SU-DHL-6 (cell line): ENCODE measurements around the gene IL27RA.

Experiments
- H2AFZ ChIP-seq: fragments of 200-600 bp; sonication (generic); 2 replicates; pipeline ENCODE4 v1.6.1; 2014; ENCODE audit warnings: low read depth, mild to moderate bottlenecking, moderate library complexity, mixed read lengths, antibody characterized with exemption, low read length; ENCODE audit not compliant: severe bottlenecking
- H3F3A ChIP-seq: fragments of 200-600 bp; shearing (Covaris generic); 2 replicates; pipeline ENCODE4 v1.6.0; 2016; ENCODE audit warnings: antibody characterized with exemption, mild to moderate bottlenecking; ENCODE audit not compliant: insufficient read depth
- H3K27ac ChIP-seq: fragments of 200-600 bp; sonication (generic); 2 replicates; pipeline ENCODE4 v1.5.1; 2016; ENCODE audit warnings: low read depth, mild to moderate bottlenecking, low read length, moderate library complexity, mixed read lengths
- H3K27me3 ChIP-seq: fragments of 200-600 bp; sonication (generic), shearing (Covaris generic); 2 replicates; pipeline ENCODE4 v1.6.0; 2014; ENCODE audit warnings: mild to moderate bottlenecking, low read length
- H3K36me3 ChIP-seq: fragments of 200-600 bp; sonication (generic); 2 replicates; pipeline ENCODE4 v1.6.1; 2014; ENCODE audit warnings: mild to moderate bottlenecking, low read length, mixed read lengths
- H3K4me2 ChIP-seq: fragments of 300-600, 200-600 bp; shearing (Covaris generic), sonication (generic); 2 replicates; pipeline ENCODE4 v1.6.0; 2014; ENCODE audit warnings: low read length, low read depth, mild to moderate bottlenecking; ENCODE audit not compliant: poor library complexity, severe bottlenecking
- H3K4me3 ChIP-seq: fragments of 200-600 bp; sonication (generic); 2 replicates; pipeline ENCODE4 v1.5.1; 2014; ENCODE audit warnings: antibody characterized with exemption, low read length, mild to moderate bottlenecking, mixed read lengths; ENCODE audit not compliant: insufficient read depth, poor library complexity, severe bottlenecking
- H3K79me2 ChIP-seq: fragments of 200-600 bp; sonication (generic); 2 replicates; pipeline ENCODE4 v1.6.1; 2014; ENCODE audit warnings: mild to moderate bottlenecking, low read length, moderate library complexity; ENCODE audit not compliant: insufficient read depth
- H3K9ac ChIP-seq: fragments of 200-600 bp; sonication (generic); 2 replicates; pipeline ENCODE4 v1.7.0; 2014; ENCODE audit warnings: mild to moderate bottlenecking, low read length
- H3K9me2 ChIP-seq: fragments of 200-600 bp; sonication (generic); replicated peaks from 2 replicates; pipeline ENCODE4 v1.6.1; 2014; ENCODE audit warnings: low read length; ENCODE audit not compliant: insufficient read depth
- H3K9me3 ChIP-seq: fragments of 200-600 bp; sonication (generic); 2 replicates; pipeline ENCODE4 v1.6.1; 2014; ENCODE audit warnings: low read length, mixed read lengths; ENCODE audit not compliant: insufficient read depth
- H4K20me1 ChIP-seq: fragments of 200-600 bp; sonication (generic); 2 replicates; pipeline ENCODE4 v1.6.1; 2014; ENCODE audit warnings: low read depth, mild to moderate bottlenecking, antibody characterized with exemption, low read length, moderate library complexity, mixed read lengths
- CTCF ChIP-seq: fragments of 200-600 bp; sonication (generic); IDR thresholded peaks from one replicate; pipeline ENCODE4 v1.5.1; 2017; ENCODE audit warnings: antibody characterized with exemption, mild to moderate bottlenecking, low read length, moderate library complexity; ENCODE audit not compliant: insufficient read depth, poor library complexity, severe bottlenecking
- EZH2phosphoT487 ChIP-seq: fragments of 200-600 bp; sonication (generic), shearing (Covaris generic); conservative IDR thresholded peaks from 2 replicates; pipeline ENCODE4 v1.6.1; 2018; ENCODE audit warnings: mild to moderate bottlenecking, antibody characterized with exemption, low read length, moderate library complexity, mixed read lengths

The IL27RA gene

GRCh38 chr19:14081797-14082674, 50.5 kb downstream of the IL27RA start:
- peak overlapping the region; percentile 74 for H3K9ac ChIP-seq
- no peaks in the 10 kb centered on the region for H3K36me3 ChIP-seq
- no peaks in the 10 kb centered on the region for H4K20me1 ChIP-seq
- H3K9me2 ChIP-seq = no peaks in the 10 kb centered on the region
- no peak for TF ChIP-seq CTCF
- TF ChIP-seq EZH2phosphoT487 = no peak
- H3K27ac ChIP-seq = no peak overlapping the region
- H3K9me3 ChIP-seq = no peaks in the 10 kb centered on the region
- peak overlapping the region; percentile 89 for H2AFZ ChIP-seq
- peak overlapping the region; percentile 72 for H3K4me2 ChIP-seq
- H3K4me3 ChIP-seq = peak overlapping the region; percentile 67
- no peaks in the 10 kb centered on the region for H3K79me2 ChIP-seq
- no peaks in the 10 kb centered on the region for H3K27me3 ChIP-seq
- no peaks in the 10 kb centered on the region; the same call in 1 of the 2 replicates for H3F3A ChIP-seq

GRCh38 chr19:14082675-14082960, 51.1 kb downstream of the IL27RA start:
- H3K4me2 ChIP-seq = no peak overlapping the region
- H3K4me3 ChIP-seq = no peak overlapping the region
- no peaks in the 10 kb centered on the region for H3K27me3 ChIP-seq
- H3K27ac ChIP-seq = no peak overlapping the region
- H3K9me2 ChIP-seq = no peaks in the 10 kb centered on the region
- no peak overlapping the region for H3K9ac ChIP-seq
- H2AFZ ChIP-seq = no peak overlapping the region
- peaks cover 2% of the 10 kb centered on the region; the same call in 1 of the 2 replicates for H3K36me3 ChIP-seq
- no peaks in the 10 kb centered on the region for H3K9me3 ChIP-seq
- H3F3A ChIP-seq = peaks cover 3% of the 10 kb centered on the region; the same call in 1 of the 2 replicates
- H3K79me2 ChIP-seq = no peaks in the 10 kb centered on the region
- TF ChIP-seq CTCF = no peak
- no peak for TF ChIP-seq EZH2phosphoT487
- H4K20me1 ChIP-seq = no peaks in the 10 kb centered on the region

GRCh38 chr19:14085309-14085995, 53.9 kb downstream of the IL27RA start, which contains the start of gene C19orf67:
Gene C19orf67 (minus strand): TSS chr19:14085783. CDS start chr19:14085627, 156 bp downstream.
- no peak within 1 kb of the TSS for H2AFZ ChIP-seq
- peaks cover 3% of the 10 kb centered on the region; the same call in 1 of the 2 replicates for H3K36me3 ChIP-seq
- H3K9me2 ChIP-seq = no peaks in the 10 kb centered on the region
- no peak within 1 kb of the TSS for H3K27ac ChIP-seq
- H3K4me3 ChIP-seq = no peak within 1 kb of the TSS
- no peaks in the 10 kb centered on the region for H4K20me1 ChIP-seq
- H3F3A ChIP-seq = peaks cover 10% of the 10 kb centered on the region; the same call in 1 of the 2 replicates
- no peaks in the 10 kb centered on the region for H3K9me3 ChIP-seq
- H3K9ac ChIP-seq = no peak within 1 kb of the TSS
- H3K79me2 ChIP-seq = peaks cover 6% of the 10 kb centered on the region
- no peak within 1 kb of the TSS for H3K4me2 ChIP-seq
- no peaks in the 10 kb centered on the region for H3K27me3 ChIP-seq
- TF ChIP-seq CTCF (no peak), EZH2phosphoT487 (no peak)
